Kidney epithelial cell (primary cell): Measurements from ENCODE around the gene ZFP69. TPM values are rescaled to one million over a fixed set of nuclear protein-coding genes. Genes with fewer than 3 reads are reported as not detected.

Experiments
- DNase-seq: peaks from one replicate; pipeline ENCODE4 v3.0.0-alpha.2; 2010; ENCODE audit warnings: low read depth
- H3K27me3 ChIP-seq: 2 replicates; pipeline ENCODE4 v1.6.0; 2011; ENCODE audit warnings: low read length; ENCODE audit not compliant: control insufficient read depth, insufficient read depth
- H3K36me3 ChIP-seq: 2 replicates; pipeline ENCODE4 v1.5.1; 2011; ENCODE audit warnings: low read length; ENCODE audit not compliant: control insufficient read depth, insufficient read depth
- H3K4me3 ChIP-seq: 2 replicates; pipeline ENCODE4 v1.5.1; 2011; ENCODE audit warnings: low read depth, mild to moderate bottlenecking, control low read depth, low read length
- total RNA-seq: library from RNA; depleted of rRNA; stranded (reverse); fragments of >200 nt; gene quantifications from 2 replicates; pipeline ENCODE4 v1.2.3, GENCODE V29; 2015
- TF ChIP-seq, protein P1 (sequence below): IDR thresholded peaks from 2 replicates; pipeline ENCODE4 v1.5.1; 2011; ENCODE audit warnings: mild to moderate bottlenecking, moderate library complexity, low read length, control low read depth, inconsistent platforms; ENCODE audit not compliant: insufficient read depth, poor library complexity, severe bottlenecking

The ZFP69 gene
- total RNA-seq, 1 donor from 2014 or later: 4.1 TPM

DNA sequence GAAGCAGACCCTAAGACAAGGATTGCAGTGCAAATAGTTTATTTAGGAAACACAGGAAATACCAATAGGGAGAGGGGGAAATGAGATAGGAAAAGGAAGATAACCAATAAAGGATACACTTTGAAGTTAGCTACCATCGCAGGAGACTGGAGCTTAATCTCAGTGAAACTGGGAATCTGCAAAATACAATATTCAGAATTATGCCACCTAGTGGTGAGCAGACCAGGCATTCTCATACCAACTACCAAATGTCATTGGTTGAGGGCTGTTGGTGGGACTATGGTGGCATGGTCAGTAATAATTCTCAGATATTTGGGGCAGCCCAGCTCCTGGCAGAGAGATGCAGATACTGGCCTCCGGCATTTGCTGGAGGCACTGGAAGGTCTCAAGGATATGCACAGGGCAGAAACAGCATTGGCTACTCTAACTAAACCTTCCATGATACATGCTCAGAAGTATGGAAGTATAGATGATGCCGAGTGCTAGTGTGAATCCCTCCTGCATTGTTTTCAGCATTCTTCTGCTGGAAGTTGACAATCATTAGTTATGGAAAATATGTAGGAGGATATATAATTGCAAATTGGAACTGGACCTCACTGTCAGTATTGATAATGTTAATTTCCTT is 38.6 kb upstream of the ZFP69 start:
- no peaks in the 10 kb centered on the region for H3K36me3 ChIP-seq
- H3K4me3 ChIP-seq: no peak overlapping the region
- DNase-seq: no peak
- H3K27me3 ChIP-seq: no peaks in the 10 kb centered on the region
- TF ChIP-seq, protein P1, sequence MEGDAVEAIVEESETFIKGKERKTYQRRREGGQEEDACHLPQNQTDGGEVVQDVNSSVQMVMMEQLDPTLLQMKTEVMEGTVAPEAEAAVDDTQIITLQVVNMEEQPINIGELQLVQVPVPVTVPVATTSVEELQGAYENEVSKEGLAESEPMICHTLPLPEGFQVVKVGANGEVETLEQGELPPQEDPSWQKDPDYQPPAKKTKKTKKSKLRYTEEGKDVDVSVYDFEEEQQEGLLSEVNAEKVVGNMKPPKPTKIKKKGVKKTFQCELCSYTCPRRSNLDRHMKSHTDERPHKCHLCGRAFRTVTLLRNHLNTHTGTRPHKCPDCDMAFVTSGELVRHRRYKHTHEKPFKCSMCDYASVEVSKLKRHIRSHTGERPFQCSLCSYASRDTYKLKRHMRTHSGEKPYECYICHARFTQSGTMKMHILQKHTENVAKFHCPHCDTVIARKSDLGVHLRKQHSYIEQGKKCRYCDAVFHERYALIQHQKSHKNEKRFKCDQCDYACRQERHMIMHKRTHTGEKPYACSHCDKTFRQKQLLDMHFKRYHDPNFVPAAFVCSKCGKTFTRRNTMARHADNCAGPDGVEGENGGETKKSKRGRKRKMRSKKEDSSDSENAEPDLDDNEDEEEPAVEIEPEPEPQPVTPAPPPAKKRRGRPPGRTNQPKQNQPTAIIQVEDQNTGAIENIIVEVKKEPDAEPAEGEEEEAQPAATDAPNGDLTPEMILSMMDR: peak; percentile 46

DNA sequence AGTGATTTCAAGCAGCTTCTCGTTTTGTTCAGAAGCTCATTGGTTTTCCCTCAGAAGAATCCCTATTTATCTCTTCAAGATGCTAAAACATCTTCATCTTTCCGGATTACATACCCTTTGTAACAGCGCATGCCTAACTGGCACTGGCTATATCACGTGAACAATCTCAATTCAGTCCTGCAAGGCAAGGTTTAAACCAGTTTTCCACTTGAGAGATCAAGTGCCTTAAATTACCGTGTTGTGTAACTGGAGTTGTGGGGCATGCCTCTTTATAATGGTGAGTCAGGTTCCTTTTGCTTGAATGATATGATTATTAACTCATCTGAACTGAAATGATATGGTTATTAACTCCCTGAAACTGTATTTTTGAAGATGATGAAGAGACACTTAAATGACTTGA is 37.8 kb upstream of the ZFP69 start:
- no peaks in the 10 kb centered on the region for H3K27me3 ChIP-seq
- TF ChIP-seq, protein P1: no peak

DNA sequence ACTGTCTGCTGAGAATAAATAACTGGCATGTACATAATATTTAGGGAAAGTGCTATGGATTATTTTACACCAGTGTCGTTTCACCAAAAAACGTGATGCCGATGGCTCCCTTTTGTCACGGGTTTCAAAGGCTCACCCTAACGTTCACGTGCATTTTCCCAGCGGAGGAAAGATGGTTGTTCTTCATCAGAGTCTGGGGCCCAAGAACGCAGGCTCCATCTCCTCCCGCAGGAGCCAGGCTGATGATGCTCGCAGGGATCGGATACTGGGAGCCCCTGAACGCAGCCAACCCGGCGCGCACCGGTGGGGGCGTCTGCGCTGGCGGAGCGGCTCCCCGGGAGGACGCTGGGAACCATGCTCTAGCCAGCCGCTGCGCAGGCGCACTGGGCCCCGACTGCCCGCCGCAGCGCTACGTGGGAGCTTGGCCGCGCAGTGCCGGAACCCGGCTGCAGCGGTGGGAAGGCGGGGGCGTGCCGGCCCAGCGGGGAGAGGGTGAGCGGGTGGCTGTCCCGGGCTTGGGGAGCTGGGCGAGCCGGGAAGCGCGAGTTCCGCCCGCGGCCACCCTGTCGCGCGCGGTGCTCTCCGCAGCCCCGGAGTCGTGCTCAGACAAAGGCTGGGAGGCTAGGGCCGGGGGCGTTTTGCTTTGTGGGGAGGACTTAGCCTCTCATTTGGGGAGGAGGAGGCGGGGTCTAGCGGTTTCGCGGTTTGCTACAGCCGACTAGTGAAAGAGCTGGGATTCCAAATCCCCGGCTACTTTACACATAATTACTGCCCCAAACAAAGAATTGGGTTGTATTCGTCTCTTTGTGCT is 27.2 kb upstream of the ZFP69 start, which contains the start of gene ZFP69B:
Gene ZFP69B, plus strand, starts transcription at position 793 of the 811 bp plus-strand sequence. CDS start 486 bp downstream, outside the sequence.
- TF ChIP-seq, protein P1: no peak
- H3K36me3 ChIP-seq: no peaks in the 10 kb centered on the region
- peak; percentile 51 for DNase-seq
- H3K4me3 ChIP-seq: peak within 1 kb of the TSS; percentile 70
- no peaks in the 10 kb centered on the region for H3K27me3 ChIP-seq

More for the DNA sequence above, 37.8 kb upstream of the ZFP69 start:
- no peak overlapping the region for H3K4me3 ChIP-seq
- H3K36me3 ChIP-seq: no peaks in the 10 kb centered on the region
- no peak for DNase-seq

DNA sequence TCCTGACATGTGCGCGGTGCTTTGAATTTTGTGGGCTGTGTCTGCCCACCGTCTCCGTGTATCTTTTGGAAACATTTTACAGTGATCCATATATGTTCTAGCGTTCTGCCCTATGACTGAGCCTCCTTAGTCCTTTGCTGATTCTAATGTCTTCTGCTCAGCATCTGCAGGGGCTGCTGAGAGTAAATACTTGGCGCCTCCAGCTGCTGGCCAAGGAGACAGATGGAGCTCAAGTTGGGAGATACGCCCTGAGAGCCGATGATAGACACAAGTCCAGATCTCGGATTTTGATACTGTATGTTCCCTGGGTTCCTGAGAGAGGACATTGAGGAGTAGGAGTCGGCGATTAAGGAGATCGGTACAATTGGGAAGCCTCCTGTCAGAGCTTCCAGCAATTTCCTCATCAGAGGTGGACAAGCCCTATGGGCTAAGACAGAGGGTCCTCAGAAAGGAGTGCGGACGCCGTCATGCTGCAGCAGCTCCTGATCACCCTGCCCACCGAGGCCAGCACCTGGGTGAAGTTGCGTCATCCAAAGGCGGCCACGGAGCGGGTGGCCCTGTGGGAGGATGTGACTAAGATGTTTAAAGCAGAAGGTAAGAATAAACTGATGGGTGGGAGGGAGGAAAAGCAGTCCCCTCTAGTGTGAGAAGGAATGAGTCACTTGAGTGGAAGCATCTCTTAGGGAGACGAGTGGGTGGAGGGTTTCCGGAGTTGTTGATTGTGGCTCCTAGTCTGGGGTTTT is 26.4 kb upstream of the ZFP69 start:
- Histone ChIP-seq H3K27me3 (no peaks in the 10 kb centered on the region), H3K4me3 (peak overlapping the region; percentile 70), H3K36me3 (no peaks in the 10 kb centered on the region)
- TF ChIP-seq, protein P1: no peak
- DNase-seq: peak; percentile 71

DNA sequence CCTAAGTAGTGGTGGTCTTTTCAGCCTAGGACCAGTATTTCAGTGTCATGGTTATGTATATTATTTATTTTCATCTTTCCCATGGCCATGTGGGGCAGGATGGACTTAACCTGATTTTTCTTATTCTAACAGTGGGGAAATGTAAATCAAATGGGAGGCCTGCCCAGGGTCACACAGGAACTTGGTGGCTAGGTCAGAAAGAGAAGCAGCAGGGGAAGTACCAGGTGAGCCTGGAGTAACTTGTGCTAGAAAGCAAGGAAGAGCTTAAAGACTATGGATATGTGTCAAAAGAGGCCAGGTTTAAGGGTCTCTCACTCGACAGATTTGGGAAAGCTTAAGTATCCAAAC is 25.9 kb upstream of the ZFP69 start:
- no peak for DNase-seq
- no peaks in the 10 kb centered on the region for H3K36me3 ChIP-seq
- H3K27me3 ChIP-seq: no peaks in the 10 kb centered on the region
- TF ChIP-seq, protein P1: no peak
- no peak overlapping the region for H3K4me3 ChIP-seq
